GM21367 (cell line): Measurements from ENCODE around the gene KCNIP1.

Experiments used
- ATAC-seq: cut with Tn5 transposase; IDR thresholded peaks from one replicate; pipeline ENCODE4 v1.9.1; 2021; ENCODE audit not compliant: unreplicated experiment

KCNIP1 gene

GRCh38 chr5:170562166-170562874 is 58.5 kb downstream of the KCNIP1 start:
- no peak for ATAC-seq

- no peak for ATAC-seq
Observed at GRCh38 chr5:170562875-170563228, 59.0 kb downstream of the KCNIP1 start.

GRCh38 chr5:170563824-170564567 is 60.2 kb downstream of the KCNIP1 start:
- no peak for ATAC-seq

GRCh38 chr5:170565072-170565471 is 61.3 kb downstream of the KCNIP1 start:
- ATAC-seq = no peak

GRCh38 chr5:170569101-170569500 is 65.3 kb downstream of the KCNIP1 start:
- ATAC-seq = no peak

GRCh38 chr5:170570476-170570875 is 66.7 kb downstream of the KCNIP1 start:
- no peak for ATAC-seq

- no peak for ATAC-seq
Observed at GRCh38 chr5:170571281-170571731, 67.5 kb downstream of the KCNIP1 start.

- ATAC-seq = peak; percentile 87
Observed at GRCh38 chr5:170571875-170572852, 68.3 kb downstream of the KCNIP1 start.

GRCh38 chr5:170573114-170573513 is 69.3 kb downstream of the KCNIP1 start:
- no peak for ATAC-seq

- ATAC-seq = no peak
Observed at GRCh38 chr5:170573660-170574059, 69.8 kb downstream of the KCNIP1 start.

GRCh38 chr5:170576602-170577535 is 73.0 kb downstream of the KCNIP1 start:
- no peak for ATAC-seq

- ATAC-seq = no peak
Observed at GRCh38 chr5:170579601-170580000, 75.8 kb downstream of the KCNIP1 start.

- ATAC-seq = no peak
Observed at GRCh38 chr5:170581211-170581610, 77.4 kb downstream of the KCNIP1 start.

- ATAC-seq = no peak
Observed at GRCh38 chr5:170582644-170583330, 79.0 kb downstream of the KCNIP1 start.

- ATAC-seq = no peak
Observed at GRCh38 chr5:170584003-170584402, 80.2 kb downstream of the KCNIP1 start.

GRCh38 chr5:170584450-170585058 is 80.7 kb downstream of the KCNIP1 start:
- ATAC-seq = no peak

GRCh38 chr5:170585273-170585948 is 81.6 kb downstream of the KCNIP1 start:
- no peak for ATAC-seq

- ATAC-seq = no peak
Observed at GRCh38 chr5:170587808-170588207, 84.0 kb downstream of the KCNIP1 start.

- no peak for ATAC-seq
Observed at GRCh38 chr5:170589643-170590042, 85.8 kb downstream of the KCNIP1 start.
